MCF 10A (cell line): ENCODE measurements around the gene CABP7. TPM values are rescaled to one million over a fixed set of nuclear protein-coding genes. Genes with fewer than 3 reads are reported as not detected.

Experiments
- BruUV-seq: library from RNA; stranded (reverse); fragments of 400-500 nt; replicated peaks from 2 replicates; lab custom pipeline; 2021; lab: Mats Ljungman, UMichigan
- CTCF ChIA-PET: fragments of 300-600 bp; sonication (Branson Sonifier 250); formaldehyde crosslinking; extraction: SDS; loops from one replicate; lab custom pipeline; 2021; ENCODE audit warnings: antibody characterized with exemption, inconsistent platforms; lab: Yijun Ruan, JAX
- POLR2A ChIA-PET: fragments of 300-600, 350-650 bp; sonication (Branson Sonifier 250); formaldehyde crosslinking; extraction: SDS; loops from one replicate; lab custom pipeline; 2020; ENCODE audit warnings: antibody characterized with exemption, inconsistent platforms; lab: Yijun Ruan, JAX
- DNase-seq: peaks from one replicate; pipeline ENCODE4 v3.0.0-alpha.2; 2018; ENCODE audit not compliant: unreplicated experiment
- H3K27ac Mint-ChIP-seq: one replicate; pipeline ENCODE4 v1.8.0; 2022; ENCODE audit warnings: mild to moderate bottlenecking, low read depth, mixed read lengths; ENCODE audit not compliant: unreplicated experiment
- H3K27me3 Mint-ChIP-seq: one replicate; pipeline ENCODE4 v1.8.0; 2022; ENCODE audit warnings: mixed read lengths; ENCODE audit not compliant: insufficient read depth, unreplicated experiment
- H3K36me3 Mint-ChIP-seq: one replicate; pipeline ENCODE4 v1.8.0; 2022; ENCODE audit warnings: mild to moderate bottlenecking, moderate library complexity, mixed read lengths; ENCODE audit not compliant: insufficient read depth, unreplicated experiment
- H3K4me1 Mint-ChIP-seq: one replicate; pipeline ENCODE4 v1.8.0; 2022; ENCODE audit warnings: mixed read lengths; ENCODE audit not compliant: insufficient read depth, unreplicated experiment
- H3K4me3 Mint-ChIP-seq: one replicate; pipeline ENCODE4 v1.8.0; 2022; ENCODE audit warnings: mild to moderate bottlenecking, moderate library complexity, mixed read lengths; ENCODE audit not compliant: unreplicated experiment
- H3K9me3 Mint-ChIP-seq: one replicate; pipeline ENCODE4 v1.8.0; 2022; ENCODE audit warnings: mixed read lengths; ENCODE audit not compliant: unreplicated experiment
- intact Hi-C: fragments of 100-400 bp; cut with micrococcal nuclease; formaldehyde crosslinking; loops from 2 replicates; pipeline ENCODE4 v1.14.1; 2022
- total RNA-seq: library from RNA; stranded (reverse); gene quantifications from 2 replicates; pipeline ENCODE4 v1.2.3, GENCODE V29; 2022
- TF ChIP-seq, protein P1 (sequence below): fragments of 200-600 bp; IDR thresholded peaks from one replicate; pipeline ENCODE4 v1.8.0; 2022; ENCODE audit warnings: antibody characterized with exemption, mild to moderate bottlenecking; ENCODE audit not compliant: unreplicated experiment

Gene CABP7
- total RNA-seq, 1 experiment from 2014 or later, result not detected

- TF ChIP-seq, protein P1, sequence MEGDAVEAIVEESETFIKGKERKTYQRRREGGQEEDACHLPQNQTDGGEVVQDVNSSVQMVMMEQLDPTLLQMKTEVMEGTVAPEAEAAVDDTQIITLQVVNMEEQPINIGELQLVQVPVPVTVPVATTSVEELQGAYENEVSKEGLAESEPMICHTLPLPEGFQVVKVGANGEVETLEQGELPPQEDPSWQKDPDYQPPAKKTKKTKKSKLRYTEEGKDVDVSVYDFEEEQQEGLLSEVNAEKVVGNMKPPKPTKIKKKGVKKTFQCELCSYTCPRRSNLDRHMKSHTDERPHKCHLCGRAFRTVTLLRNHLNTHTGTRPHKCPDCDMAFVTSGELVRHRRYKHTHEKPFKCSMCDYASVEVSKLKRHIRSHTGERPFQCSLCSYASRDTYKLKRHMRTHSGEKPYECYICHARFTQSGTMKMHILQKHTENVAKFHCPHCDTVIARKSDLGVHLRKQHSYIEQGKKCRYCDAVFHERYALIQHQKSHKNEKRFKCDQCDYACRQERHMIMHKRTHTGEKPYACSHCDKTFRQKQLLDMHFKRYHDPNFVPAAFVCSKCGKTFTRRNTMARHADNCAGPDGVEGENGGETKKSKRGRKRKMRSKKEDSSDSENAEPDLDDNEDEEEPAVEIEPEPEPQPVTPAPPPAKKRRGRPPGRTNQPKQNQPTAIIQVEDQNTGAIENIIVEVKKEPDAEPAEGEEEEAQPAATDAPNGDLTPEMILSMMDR, result no peak
- intact Hi-C loops, result no loop called here
- H3K4me1 Mint-ChIP-seq, result no peaks in the 10 kb centered on the region
- no peaks in the 10 kb centered on the region for H3K27me3 Mint-ChIP-seq
- no peak overlapping the region for H3K27ac Mint-ChIP-seq
- no peak overlapping the region for H3K4me3 Mint-ChIP-seq
- ChIA-PET CTCF (interaction anchor here (0.8 kb wide), 1 partner anchor 325 kb away, joined by 3 read pairs; no protein-coding TSS in a partner anchor), POLR2A (no interaction called here)
- no peaks in the 10 kb centered on the region for H3K9me3 Mint-ChIP-seq
- no TSS peak for BruUV-seq
- H3K36me3 Mint-ChIP-seq, result peaks cover 7% of the 10 kb centered on the region
- DNase-seq, result no peak
Observed at GRCh38 chr22:29726512-29727130, 6.8 kb downstream of the CABP7 start.

GRCh38 chr22:29727131-29727523 is 7.3 kb downstream of the CABP7 start:
- peak; percentile 31 for DNase-seq
- H3K9me3 Mint-ChIP-seq, result no peaks in the 10 kb centered on the region
- ChIA-PET CTCF (no interaction called here), POLR2A (interaction anchor here (0.6 kb wide), 1 partner anchor 310 kb away, joined by 3 read pairs; no protein-coding TSS in a partner anchor)
- no TSS peak for BruUV-seq
- no peaks in the 10 kb centered on the region for H3K4me1 Mint-ChIP-seq
- H3K36me3 Mint-ChIP-seq, result peaks cover 7% of the 10 kb centered on the region
- TF ChIP-seq, protein P1, result peak; percentile 23
- no peak overlapping the region for H3K4me3 Mint-ChIP-seq
- H3K27ac Mint-ChIP-seq, result no peak overlapping the region
- intact Hi-C loops, result no loop called here
- no peaks in the 10 kb centered on the region for H3K27me3 Mint-ChIP-seq

DNA sequence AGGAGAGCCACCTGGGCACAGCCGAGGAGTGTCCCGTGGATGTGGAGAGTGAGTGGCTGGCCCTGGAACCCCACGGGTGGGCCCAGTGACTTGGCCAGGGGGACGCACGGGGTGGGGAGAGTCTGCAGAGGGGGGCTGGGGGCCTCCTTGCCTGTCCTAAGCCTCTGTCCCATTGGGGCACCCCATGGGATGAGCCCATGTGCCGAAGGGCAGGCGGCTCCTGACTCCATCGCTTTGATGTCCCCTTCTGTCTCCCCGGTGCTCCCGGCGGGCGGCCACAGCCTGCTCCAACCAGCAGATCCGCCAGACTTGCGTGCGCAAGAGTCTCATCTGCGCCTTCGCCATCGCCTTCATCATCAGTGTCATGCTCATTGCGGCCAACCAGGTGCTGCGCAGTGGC is 9.4 kb downstream of the CABP7 start:
- intact Hi-C loops, result no loop called here
- ChIA-PET POLR2A (no interaction called here), CTCF (no interaction called here)
- Mint-ChIP-seq H3K36me3 (peaks cover 7% of the 10 kb centered on the region), H3K4me3 (no peak overlapping the region), H3K27ac (no peak overlapping the region), H3K27me3 (no peaks in the 10 kb centered on the region), H3K9me3 (no peaks in the 10 kb centered on the region), H3K4me1 (no peaks in the 10 kb centered on the region)
- no peak for DNase-seq
- BruUV-seq, result no TSS peak
- TF ChIP-seq, protein P1, result no peak

GRCh38 chr22:29731058-29731850 is 11.5 kb downstream of the CABP7 start:
- TF ChIP-seq, protein P1, result no peak
- no peaks in the 10 kb centered on the region for H3K9me3 Mint-ChIP-seq
- no TSS peak for BruUV-seq
- peaks cover 7% of the 10 kb centered on the region for H3K36me3 Mint-ChIP-seq
- no peak for DNase-seq
- intact Hi-C loops, result no loop called here
- H3K4me1 Mint-ChIP-seq, result no peaks in the 10 kb centered on the region
- ChIA-PET POLR2A (interaction anchor here (0.6 to 1.2 kb wide), 2 partner anchors 14 to 26 kb away, joined by 3 to 4 read pairs; no protein-coding TSS in a partner anchor), CTCF (interaction anchor here (0.6 kb wide), 1 partner anchor 319 kb away, joined by 3 read pairs; no protein-coding TSS in a partner anchor)
- H3K27ac Mint-ChIP-seq, result no peak overlapping the region
- no peak overlapping the region for H3K4me3 Mint-ChIP-seq
- H3K27me3 Mint-ChIP-seq, result no peaks in the 10 kb centered on the region
